Neuronal stem cell (in vitro differentiated cells): ENCODE measurements around the gene SEPTIN12.
A peak's percentile ranks its signal among the peaks of the same experiment; 100 is the strongest.

Experiments
- DNase-seq: peaks from one replicate; pipeline ENCODE4 v3.0.0-alpha.2; 2013; ENCODE audit warnings: low spot score
- H2AFZ ChIP-seq: one replicate; pipeline ENCODE4 v1.6.1; 2013; ENCODE audit warnings: mild to moderate bottlenecking, low read length, inconsistent platforms
- H2AK5ac ChIP-seq: 2 replicates; pipeline ENCODE4 v1.6.1; 2013; ENCODE audit warnings: low read depth, mild to moderate bottlenecking, inconsistent platforms, low read length, moderate library complexity, mixed read lengths
- H2BK120ac ChIP-seq: 2 replicates; pipeline ENCODE4 v1.6.1; 2013; ENCODE audit warnings: low read depth, mild to moderate bottlenecking, inconsistent platforms, low read length, moderate library complexity, mixed read lengths
- H2BK12ac ChIP-seq: one replicate; pipeline ENCODE4 v1.6.1; 2013; ENCODE audit warnings: low read length, inconsistent platforms
- H2BK15ac ChIP-seq: 2 replicates; pipeline ENCODE4 v1.6.1; 2013; ENCODE audit warnings: mild to moderate bottlenecking, low read length, inconsistent platforms, mixed read lengths
- H2BK5ac ChIP-seq: one replicate; pipeline ENCODE4 v1.6.1; 2013; ENCODE audit warnings: inconsistent platforms, mild to moderate bottlenecking, low read length, moderate library complexity
- H3K14ac ChIP-seq: one replicate; pipeline ENCODE4 v1.6.1; 2013; ENCODE audit warnings: low read length, inconsistent platforms
- H3K18ac ChIP-seq: 2 replicates; pipeline ENCODE4 v1.6.1; 2013; ENCODE audit warnings: low read length, inconsistent platforms
- H3K23ac ChIP-seq: 2 replicates; pipeline ENCODE4 v1.6.1; 2013; ENCODE audit warnings: low read depth, mild to moderate bottlenecking, mixed read lengths, low read length, inconsistent platforms; ENCODE audit not compliant: poor library complexity
- H3K27ac ChIP-seq: replicated peaks from 3 replicates; pipeline ENCODE4 v1.5.1; 2013; ENCODE audit warnings: low read length, inconsistent platforms
- H3K27me3 ChIP-seq, 3 experiments: 2 replicates each; pipeline ENCODE4 v1.6.1; 2013; ENCODE audit warnings: low read length in 3 of 3, mild to moderate bottlenecking in 2 of 3, inconsistent platforms in 1 of 3, low read depth in 1 of 3, mixed read lengths in 1 of 3, moderate library complexity in 1 of 3; ENCODE audit not compliant: control insufficient read depth in 3 of 3, insufficient read depth in 3 of 3
- H3K36me3 ChIP-seq, 2 donors: replicated peaks in 1 of 2; 2 replicates each; pipeline ENCODE4 v1.6.1; 2013; ENCODE audit warnings: low read length in 2 of 2; ENCODE audit not compliant: control insufficient read depth in 2 of 2, insufficient read depth in 2 of 2
- H3K4ac ChIP-seq: 2 replicates; pipeline ENCODE4 v1.6.1; 2013; ENCODE audit warnings: inconsistent platforms, mild to moderate bottlenecking, low read length, moderate library complexity
- H3K4me1 ChIP-seq, 2 donors: 1 replicate in 1 of 2; 2 replicates in 1 of 2; pipeline ENCODE4 v1.6.1; 2013; ENCODE audit warnings: low read length in 2 of 2, low read depth in 1 of 2; ENCODE audit not compliant: control insufficient read depth in 2 of 2, insufficient read depth in 1 of 2
- H3K4me2 ChIP-seq: one replicate; pipeline ENCODE4 v1.6.1; 2013; ENCODE audit warnings: mild to moderate bottlenecking, low read length, inconsistent platforms; ENCODE audit not compliant: insufficient read depth, poor library complexity, severe bottlenecking
- H3K4me3 ChIP-seq, 2 donors: 2 replicates each; pipeline ENCODE4 v1.5.1; 2013; ENCODE audit warnings: low read length in 2 of 2, mild to moderate bottlenecking in 2 of 2, inconsistent platforms in 1 of 2, moderate library complexity in 1 of 2
- H3K79me1 ChIP-seq: one replicate; pipeline ENCODE4 v1.6.1; 2013; ENCODE audit warnings: low read depth, mild to moderate bottlenecking, inconsistent platforms, low read length, moderate library complexity
- H3K9ac ChIP-seq: one replicate; pipeline ENCODE4 v1.6.1; 2013; ENCODE audit warnings: mild to moderate bottlenecking, low read depth, low read length, inconsistent platforms; ENCODE audit not compliant: poor library complexity
- H3K9me3 ChIP-seq, 2 donors: replicated peaks in 1 of 2; 2 replicates each; pipeline versions ENCODE3 to v1.6.1; 2013; ENCODE audit warnings: low read length in 2 of 2, mild to moderate bottlenecking in 2 of 2, inconsistent platforms in 1 of 2, low read depth in 1 of 2, mixed read lengths in 1 of 2, moderate library complexity in 1 of 2; ENCODE audit not compliant: control insufficient read depth in 2 of 2, insufficient read depth in 1 of 2
- H4K8ac ChIP-seq: one replicate; pipeline ENCODE4 v1.6.1; 2013; ENCODE audit warnings: low read depth, mild to moderate bottlenecking, inconsistent platforms, low read length, moderate library complexity
- H4K91ac ChIP-seq: one replicate; pipeline ENCODE4 v1.6.1; 2013; ENCODE audit warnings: low read length, low read depth, mild to moderate bottlenecking, inconsistent platforms; ENCODE audit not compliant: poor library complexity
- WGBS, 2 donors: extraction: QIAGEN DNeasy Blood & Tissue Kit; methylation state at CpG; one replicate each; pipeline ENCODE4 v1.1.7; 2013; ENCODE audit warnings: missing lambda C conversion rate in 2 of 2, mixed read lengths in 1 of 2; ENCODE audit not compliant: insufficient read length in 2 of 2, insufficient replicate concordance in 1 of 2; ENCODE audit errors: extremely low coverage in 2 of 2; 5-methylcytosine and 5-hydroxymethylcytosine counted together

SEPTIN12 gene

GRCh38 chr16:4798456-4798855, 10.3 kb upstream of the SEPTIN12 start:
- H3K9ac ChIP-seq: no peak overlapping the region
- H2BK120ac ChIP-seq: no peak overlapping the region
- H3K14ac ChIP-seq: no peak overlapping the region
- H2AK5ac ChIP-seq: peak overlapping the region; percentile 13
- no peak overlapping the region for H2BK5ac ChIP-seq
- no CpG with 5 or more reads among the region's 16 CpGs for WGBS, 2 donors
- H3K18ac ChIP-seq: no peak overlapping the region
- peaks cover 5 to 11% of the 10 kb centered on the region in 2 donors for H3K4me1 ChIP-seq
- H2BK15ac ChIP-seq: no peak overlapping the region
- H4K8ac ChIP-seq: no peak overlapping the region
- DNase-seq: no peak
- H2BK12ac ChIP-seq: peak overlapping the region; percentile 10
- no peak overlapping the region for H3K27ac ChIP-seq
- H3K79me1 ChIP-seq: peaks cover 2% of the 10 kb centered on the region
- H3K4me3 ChIP-seq: no peak overlapping the region
- H3K4me2 ChIP-seq: no peak overlapping the region
- no peak overlapping the region for H3K4ac ChIP-seq
- no peak overlapping the region for H2AFZ ChIP-seq
- no peak overlapping the region for H4K91ac ChIP-seq
- peaks cover 10 to 14% of the 10 kb centered on the region in 2 donors for H3K36me3 ChIP-seq
- H3K23ac ChIP-seq: no peak overlapping the region
- no peaks in the 10 kb centered on the region for H3K9me3 ChIP-seq
- no peaks in the 10 kb centered on the region for H3K27me3 ChIP-seq

DNA sequence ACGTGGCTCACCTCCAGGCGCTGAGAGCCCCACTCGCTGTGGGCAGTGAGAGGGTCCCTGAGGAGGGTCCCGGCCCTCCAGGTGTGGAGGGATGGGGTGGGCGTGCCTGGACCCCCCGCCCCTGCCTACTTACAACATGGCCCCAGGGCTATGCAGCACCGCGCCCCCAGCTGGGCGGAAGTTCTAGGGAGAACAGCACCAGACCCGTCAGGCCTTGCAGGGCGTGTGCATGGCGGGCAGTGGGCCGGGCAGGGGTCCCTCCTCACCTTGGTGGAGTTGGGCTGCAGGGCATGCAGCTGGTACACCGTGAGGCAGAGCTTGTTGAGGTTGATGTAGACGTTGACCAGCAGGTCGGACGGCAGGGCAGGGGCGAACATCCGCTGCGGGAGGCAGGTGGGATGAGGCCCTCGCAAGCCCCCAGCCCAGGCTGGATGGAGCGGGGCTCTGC, 9.7 kb upstream of the SEPTIN12 start:
- Histone ChIP-seq H3K9ac (peak overlapping the region; percentile 60), H3K14ac (peak overlapping the region; percentile 82), H2BK5ac (no peak overlapping the region), H2BK15ac (no peak overlapping the region), H3K9me3 (no peaks in the 10 kb centered on the region), H3K23ac (peak overlapping the region; percentile 65), H2BK12ac (no peak overlapping the region), H2AFZ (no peak overlapping the region), H3K4me2 (no peak overlapping the region), H3K27ac (no peak overlapping the region), H2AK5ac (no peak overlapping the region), H3K4me1 (peaks cover 5 to 7% of the 10 kb centered on the region in 2 donors), H4K8ac (no peak overlapping the region), H4K91ac (no peak overlapping the region), H3K27me3 (no peaks in the 10 kb centered on the region), H3K4ac (no peak overlapping the region), H3K36me3 (peaks cover 10 to 14% of the 10 kb centered on the region in 2 donors), H3K79me1 (peaks cover 2% of the 10 kb centered on the region), H3K4me3 (peak overlapping the region in 1 of 2 donors; percentile 28), H3K18ac (no peak overlapping the region), H2BK120ac (no peak overlapping the region)
- WGBS, 2 donors: no CpG with 5 or more reads among the region's 22 CpGs
- no peak for DNase-seq

GRCh38 chr16:4796982-4797804, 9.0 kb upstream of the SEPTIN12 start:
- no peak overlapping the region for H4K91ac ChIP-seq
- H3K27me3 ChIP-seq: no peaks in the 10 kb centered on the region
- no peaks in the 10 kb centered on the region for H3K9me3 ChIP-seq
- H2BK12ac ChIP-seq: no peak overlapping the region
- no peak overlapping the region for H2AFZ ChIP-seq
- H2BK120ac ChIP-seq: no peak overlapping the region
- H4K8ac ChIP-seq: no peak overlapping the region
- no peak overlapping the region for H3K9ac ChIP-seq
- H2AK5ac ChIP-seq: no peak overlapping the region
- H3K4me1 ChIP-seq: peaks cover 5 to 7% of the 10 kb centered on the region in 2 donors
- peaks cover 10 to 14% of the 10 kb centered on the region in 2 donors for H3K36me3 ChIP-seq
- H3K4me3 ChIP-seq: no peak overlapping the region
- H2BK5ac ChIP-seq: peak overlapping the region; percentile 53
- peak overlapping the region; percentile 82 for H3K14ac ChIP-seq
- WGBS, 2 donors: no CpG with 5 or more reads among the region's 21 CpGs
- no peak overlapping the region for H3K4me2 ChIP-seq
- no peak for DNase-seq
- H3K4ac ChIP-seq: no peak overlapping the region
- H3K23ac ChIP-seq: peak overlapping the region; percentile 65
- no peak overlapping the region for H3K18ac ChIP-seq
- H3K79me1 ChIP-seq: peaks cover 2% of the 10 kb centered on the region
- no peak overlapping the region for H3K27ac ChIP-seq
- no peak overlapping the region for H2BK15ac ChIP-seq

- no peak overlapping the region for H3K4ac ChIP-seq
- no peak overlapping the region for H3K14ac ChIP-seq
- no peaks in the 10 kb centered on the region for H3K4me1 ChIP-seq
- H3K9me3 ChIP-seq: no peaks in the 10 kb centered on the region
- H3K36me3 ChIP-seq: peaks cover 10 to 14% of the 10 kb centered on the region in 2 donors
- H2BK5ac ChIP-seq: peak overlapping the region; percentile 24
- no peak overlapping the region for H2BK15ac ChIP-seq
- no peak overlapping the region for H4K91ac ChIP-seq
- no peak overlapping the region for H2BK120ac ChIP-seq
- no peak overlapping the region for H3K9ac ChIP-seq
- no peak overlapping the region for H2AK5ac ChIP-seq
- H3K23ac ChIP-seq: no peak overlapping the region
- peak overlapping the region; percentile 48 for H3K18ac ChIP-seq
- peak overlapping the region; percentile 22 for H2BK12ac ChIP-seq
- no peak overlapping the region for H2AFZ ChIP-seq
- no peak overlapping the region for H3K27ac ChIP-seq
- WGBS, 2 donors: no CpG with 5 or more reads among the region's 30 CpGs
- H3K4me2 ChIP-seq: no peak overlapping the region
- H3K4me3 ChIP-seq: no peak overlapping the region
- H3K79me1 ChIP-seq: peaks cover 2% of the 10 kb centered on the region
- no peak overlapping the region for H4K8ac ChIP-seq
- no peak for DNase-seq
- H3K27me3 ChIP-seq: peaks cover 0 to 2% (median 0%) of the 10 kb centered on the region in 3 experiments
These were observed 7.9 kb upstream of the SEPTIN12 start for GRCh38 chr16:4795828-4796572.
